ENCODE results near the gene LMTK2.

LMTK2 gene

GRCh38 chr7:98178762-98179490 is 72.3 kb downstream of the LMTK2 start:
- DNase-seq: no peak

GRCh38 chr7:98180751-98181150 is 74.1 kb downstream of the LMTK2 start:
- no peak for DNase-seq

DNA sequence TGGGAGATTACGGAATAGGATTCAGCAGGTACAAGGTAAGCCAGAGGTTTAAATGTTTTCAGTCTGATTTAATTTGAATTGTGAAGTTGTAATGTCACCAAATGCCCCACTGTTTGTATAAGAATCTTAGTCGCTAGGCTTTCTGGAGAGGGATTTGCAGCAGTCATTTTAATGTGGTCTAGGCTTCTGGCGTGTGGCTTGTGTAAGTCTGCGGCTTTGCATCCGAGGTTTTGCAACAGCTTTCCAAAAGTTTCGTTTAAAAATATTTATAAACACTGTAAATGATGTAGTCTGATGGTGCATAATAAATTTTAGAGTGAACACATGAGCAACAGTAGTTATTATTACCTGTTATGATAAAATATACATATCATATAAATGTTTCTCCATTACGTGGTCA is 78.4 kb downstream of the LMTK2 start:
- DNase-seq: no peak

- DNase-seq: no peak
Measured at GRCh38 chr7:98186452-98187137, 79.9 kb downstream of the LMTK2 start.

DNA sequence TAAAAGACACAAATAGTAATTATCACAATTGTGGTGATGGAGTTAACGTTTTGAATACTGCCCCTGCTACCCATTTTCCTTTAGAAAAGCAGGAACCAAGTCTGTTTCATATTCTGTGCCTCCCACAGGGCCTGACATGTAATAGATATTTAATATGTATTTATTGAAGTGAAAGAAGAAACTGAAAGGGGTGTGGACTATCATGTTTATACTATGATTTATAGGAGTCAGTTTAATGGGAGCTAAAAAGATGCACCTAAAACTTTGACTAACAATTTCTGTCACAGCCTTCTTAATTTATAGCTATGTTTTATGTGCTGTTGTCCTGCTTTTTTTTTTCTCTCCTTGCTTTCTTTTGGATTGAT is 80.5 kb downstream of the LMTK2 start:
- DNase-seq: no peak

DNA sequence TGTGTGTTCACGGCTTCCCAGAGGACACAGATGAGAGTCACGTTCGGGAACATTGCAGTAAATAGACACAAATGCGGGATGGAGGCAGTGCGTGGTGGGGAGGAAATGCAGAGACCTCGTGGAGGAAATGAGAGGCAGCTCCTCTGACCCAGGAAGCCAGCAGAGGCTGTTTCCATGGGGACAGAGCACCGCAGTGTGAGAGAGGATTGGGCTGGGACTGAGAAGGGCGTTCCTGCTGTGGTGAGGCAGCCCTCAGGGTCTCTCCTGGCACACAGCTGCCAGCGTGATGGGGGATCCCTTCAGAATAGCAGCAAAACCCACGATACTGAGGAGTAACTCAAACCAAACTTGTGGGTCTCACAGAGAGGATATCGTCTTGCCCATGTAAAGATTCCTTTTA is 82.9 kb downstream of the LMTK2 start:
- DNase-seq: no peak

- no peak for DNase-seq
Measured at GRCh38 chr7:98191668-98192431, 85.2 kb downstream of the LMTK2 start.

DNA sequence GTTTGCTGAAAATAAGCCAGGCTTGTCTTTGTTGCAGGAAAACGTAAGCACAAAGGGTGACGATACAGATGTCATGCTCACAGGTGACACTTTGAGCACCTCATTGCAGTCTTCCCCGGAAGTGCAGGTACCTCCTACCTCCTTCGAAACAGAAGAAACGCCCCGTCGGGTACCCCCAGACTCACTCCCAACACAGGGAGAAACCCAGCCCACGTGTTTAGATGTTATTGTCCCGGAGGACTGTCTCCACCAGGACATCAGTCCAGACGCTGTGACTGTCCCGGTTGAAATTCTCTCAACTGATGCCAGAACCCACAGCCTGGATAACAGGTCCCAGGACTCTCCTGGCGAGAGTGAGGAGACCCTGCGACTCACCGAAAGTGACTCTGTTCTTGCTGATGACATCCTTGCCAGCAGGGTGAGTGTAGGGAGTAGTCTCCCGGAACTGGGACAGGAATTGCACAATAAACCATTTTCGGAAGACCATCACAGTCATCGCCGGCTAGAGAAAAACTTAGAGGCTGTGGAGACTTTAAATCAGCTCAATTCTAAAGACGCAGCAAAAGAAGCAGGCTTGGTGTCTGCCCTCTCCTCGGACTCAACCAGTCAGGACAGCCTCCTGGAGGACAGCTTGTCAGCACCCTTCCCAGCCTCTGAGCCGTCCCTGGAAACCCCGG is 86.3 kb downstream of the LMTK2 start:
- DNase-seq: no peak

GRCh38 chr7:98193474-98194180 is 87.0 kb downstream of the LMTK2 start:
- no peak for DNase-seq

DNA sequence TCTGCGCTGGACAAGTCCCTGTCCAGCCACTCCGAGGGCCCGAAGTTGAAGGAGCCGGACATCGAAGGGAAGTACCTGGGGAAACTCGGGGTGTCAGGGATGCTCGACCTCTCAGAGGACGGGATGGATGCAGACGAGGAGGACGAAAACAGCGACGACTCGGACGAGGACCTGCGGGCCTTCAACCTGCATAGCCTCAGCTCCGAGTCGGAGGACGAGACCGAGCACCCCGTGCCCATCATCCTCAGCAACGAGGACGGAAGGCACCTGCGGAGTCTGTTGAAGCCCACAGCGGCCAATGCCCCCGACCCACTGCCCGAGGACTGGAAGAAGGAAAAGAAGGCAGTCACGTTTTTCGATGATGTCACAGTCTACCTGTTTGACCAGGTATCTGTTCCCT is 87.5 kb downstream of the LMTK2 start:
- no peak for DNase-seq

- DNase-seq: no peak
Measured at GRCh38 chr7:98194672-98195457, 88.2 kb downstream of the LMTK2 start.

DNA sequence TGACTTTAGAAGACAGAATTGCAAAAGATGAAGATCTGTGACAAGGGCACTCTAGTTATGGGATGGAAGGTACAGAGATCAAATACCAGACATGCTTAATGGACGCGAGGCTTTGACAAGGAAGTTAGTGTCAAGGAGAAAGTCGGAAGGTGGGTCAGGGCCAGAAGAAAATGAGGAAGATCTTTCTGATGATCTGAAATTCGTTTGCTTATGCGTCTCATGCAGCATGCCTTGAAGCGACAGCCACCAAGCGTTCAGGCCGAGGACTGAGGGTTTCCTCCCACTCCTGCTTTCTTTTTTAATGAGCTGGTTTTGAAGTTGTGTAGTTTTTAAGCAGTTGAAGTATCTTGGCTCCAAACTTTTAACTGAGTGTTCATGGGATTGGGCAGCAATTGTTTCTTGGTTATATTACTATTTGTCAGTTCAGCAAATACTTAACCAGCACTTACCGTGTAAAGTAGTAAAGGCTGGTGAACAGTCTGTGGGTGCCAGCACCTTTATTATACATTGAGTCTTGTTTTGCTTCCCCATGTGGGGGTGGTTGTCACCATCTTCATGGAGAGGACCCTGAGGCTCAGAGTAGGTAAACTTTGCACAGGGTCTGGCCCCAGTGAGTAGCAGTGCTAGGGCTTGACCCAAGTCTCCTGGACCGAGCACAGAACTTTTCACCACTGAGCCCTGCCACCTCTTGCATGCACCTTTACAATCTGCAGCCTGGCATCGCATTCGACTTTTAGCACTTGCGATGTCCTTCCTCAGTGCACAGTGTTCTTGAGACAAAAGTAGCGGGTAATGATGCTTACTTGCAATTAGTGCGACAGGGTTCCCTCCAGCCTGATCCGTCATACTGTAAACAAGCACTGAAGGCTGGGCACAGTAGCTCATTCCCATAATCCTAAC is 90.3 kb downstream of the LMTK2 start:
- DNase-seq: no peak

DNA sequence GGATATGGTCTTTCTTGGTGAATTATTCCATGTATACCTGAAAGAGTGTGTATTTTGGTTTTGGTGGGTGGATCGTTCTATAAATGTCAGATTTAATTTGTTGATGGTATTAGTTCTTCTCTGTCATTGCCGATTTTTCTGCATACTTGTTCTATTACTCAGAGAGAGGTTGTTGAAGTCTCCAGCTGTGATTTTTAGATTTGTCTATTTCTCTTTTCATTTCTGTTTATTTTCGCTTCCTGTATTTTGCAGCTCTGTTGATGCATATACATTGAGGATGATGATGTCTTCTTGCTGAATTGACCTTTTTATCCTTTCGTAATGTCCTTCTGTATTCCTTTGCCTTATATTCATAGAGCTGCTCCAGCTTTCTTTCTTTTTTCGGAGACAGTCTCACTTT is 92.5 kb downstream of the LMTK2 start:
- DNase-seq: no peak

GRCh38 chr7:98200364-98200763 is 93.7 kb downstream of the LMTK2 start:
- no peak for DNase-seq

DNA sequence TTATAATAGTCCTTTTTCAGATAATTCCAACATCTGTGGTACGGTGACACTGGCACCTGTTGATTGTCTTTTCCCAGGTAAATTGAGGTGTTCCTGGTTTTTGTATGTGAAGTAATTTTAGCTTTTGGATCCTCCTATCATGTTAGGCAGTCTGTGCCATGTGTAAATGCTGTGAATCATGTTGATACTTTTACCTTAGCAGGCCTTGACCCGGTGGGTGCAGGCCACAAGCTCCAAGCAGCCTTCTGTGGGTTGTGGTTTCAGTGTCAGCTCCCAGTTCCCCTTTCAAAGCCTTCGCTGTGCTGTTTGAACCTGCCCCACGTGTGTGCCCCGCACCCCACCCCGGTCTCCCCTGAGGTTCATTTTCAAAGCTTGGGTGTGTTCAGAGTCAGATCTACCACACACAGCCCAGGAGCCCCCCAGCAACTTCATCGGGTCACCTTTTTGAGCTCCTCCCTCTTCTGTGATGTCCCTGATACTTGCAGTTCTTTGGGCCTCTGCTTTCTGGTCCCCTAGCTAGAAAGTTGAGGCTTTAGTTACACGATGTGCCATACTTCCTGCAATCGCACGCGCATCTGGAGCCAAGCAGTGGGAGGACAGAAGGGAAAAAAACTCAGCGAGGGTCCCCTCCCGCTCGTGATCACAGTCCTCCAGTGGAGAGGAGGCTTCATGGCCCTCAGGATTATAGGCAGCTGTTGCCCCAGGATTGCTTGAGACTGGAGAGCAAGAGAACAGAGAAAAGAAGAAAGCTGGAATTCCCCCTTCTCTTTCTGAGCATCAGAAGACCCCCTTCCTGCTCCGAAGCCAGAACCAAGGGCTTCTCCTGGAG is 95.9 kb downstream of the LMTK2 start:
- DNase-seq: peak; percentile 77

- DNase-seq: no peak
Measured at GRCh38 chr7:98203261-98203963, 96.8 kb downstream of the LMTK2 start.

GRCh38 chr7:98203964-98204605 is 97.4 kb downstream of the LMTK2 start:
- DNase-seq: no peak

DNA sequence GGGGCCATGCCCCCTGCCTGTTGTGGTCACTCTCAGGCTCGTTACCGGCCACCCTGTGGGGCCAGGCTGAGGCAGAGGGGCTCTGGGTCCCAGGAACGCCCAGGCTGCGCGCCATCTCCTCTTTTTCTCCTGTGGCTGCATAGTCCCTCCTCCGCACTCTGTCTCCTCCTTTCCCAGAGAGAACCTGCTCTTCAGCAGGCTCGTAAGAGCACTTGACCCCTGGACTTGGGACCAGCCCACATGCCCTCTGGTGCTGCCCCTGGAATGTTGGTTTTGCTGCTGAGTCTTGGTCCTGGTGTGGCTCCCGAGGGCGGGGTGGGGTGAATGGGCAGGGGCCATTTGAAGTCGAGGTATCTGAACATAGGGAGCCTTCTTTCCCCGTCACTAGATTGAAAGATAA is 98.0 kb downstream of the LMTK2 start:
- no peak for DNase-seq
